PC-9 (cell line): Measurements from ENCODE around the gene ACSM2B. TPM values are rescaled to one million over a fixed set of nuclear protein-coding genes. Genes with fewer than 3 reads are reported as not detected.

Source experiments
- BruUV-seq: library from RNA; stranded (reverse); fragments of 400-500 nt; replicated peaks from 2 replicates; lab custom pipeline; 2021; lab: Mats Ljungman, UMichigan
- CTCF ChIA-PET: fragments of 300-600 bp; sonication (Branson Sonifier 250); formaldehyde crosslinking; loops from one replicate; lab custom pipeline; 2022; ENCODE audit warnings: antibody characterized with exemption; lab: Charles Lee
- POLR2A ChIA-PET: fragments of 300-600 bp; sonication (Branson Sonifier 250); formaldehyde crosslinking; loops from one replicate; lab custom pipeline; 2022; ENCODE audit warnings: antibody characterized with exemption; ENCODE audit not compliant: unreplicated experiment; lab: Charles Lee
- DNase-seq, 2 experiments: peaks; one replicate each; pipeline versions ENCODE4 v3.0.0 to v3.0.0-alpha.2; 2015 to 2022; ENCODE audit warnings: mixed read lengths in 1 of 2
- H2AFZ ChIP-seq: fragments of 200-600 bp; sonication (generic); 2 replicates; pipeline ENCODE4 v1.8.1; 2017; ENCODE audit warnings: antibody characterized with exemption
- H3F3A ChIP-seq: fragments of 200-600 bp; sonication (generic); 2 replicates; pipeline ENCODE4 v1.8.1; 2017; ENCODE audit warnings: antibody characterized with exemption, mild to moderate bottlenecking, low read depth; ENCODE audit not compliant: insufficient read depth
- H3K27ac ChIP-seq: fragments of 200-600 bp; sonication (generic); 2 replicates; pipeline ENCODE4 v1.6.1; 2016; ENCODE audit warnings: mixed run types
- H3K27me3 ChIP-seq: fragments of 200-600 bp; sonication (generic); 2 replicates; pipeline ENCODE4 v1.6.1; 2016; ENCODE audit warnings: low read depth, mixed run types; ENCODE audit not compliant: insufficient read depth
- H3K36me3 ChIP-seq: fragments of 200-600 bp; sonication (generic); 2 replicates; pipeline ENCODE4 v1.6.1; 2016; ENCODE audit warnings: low read depth, mixed run types
- H3K4me1 ChIP-seq: fragments of 200-600 bp; sonication (generic); replicated peaks from 2 replicates; pipeline ENCODE4 v1.6.1; 2016; ENCODE audit warnings: mixed run types; ENCODE audit not compliant: insufficient read depth
- H3K4me2 ChIP-seq: fragments of 200-600 bp; sonication (generic); 2 replicates; pipeline ENCODE4 v1.6.1; 2017; ENCODE audit warnings: mixed run types
- H3K4me3 ChIP-seq: fragments of 200-600 bp; sonication (generic); 2 replicates; pipeline ENCODE4 v1.6.1; 2016; ENCODE audit warnings: mixed run types
- H3K79me2 ChIP-seq: fragments of 200-600 bp; sonication (generic); 2 replicates; pipeline ENCODE4 v1.6.1; 2017; ENCODE audit warnings: low read depth, mixed run types
- H3K9me2 ChIP-seq: fragments of 200-600 bp; sonication (generic); 2 replicates; pipeline ENCODE4 v1.8.1; 2017; ENCODE audit warnings: mild to moderate bottlenecking; ENCODE audit not compliant: insufficient read depth
- H3K9me3 ChIP-seq: fragments of 200-600 bp; sonication (generic); 2 replicates; pipeline ENCODE4 v1.8.1; 2016; ENCODE audit warnings: low read depth; ENCODE audit not compliant: insufficient read depth
- H4K20me1 ChIP-seq: fragments of 200-600 bp; sonication (generic); 2 replicates; pipeline ENCODE4 v1.8.1; 2017; ENCODE audit not compliant: insufficient read depth
- EZH2 ChIP-seq: fragments of 200-600 bp; sonication (generic); IDR thresholded peaks from 2 replicates; pipeline ENCODE4 v1.8.0; 2017; ENCODE audit warnings: antibody characterized with exemption, low read depth
- intact Hi-C: fragments of 100-400 bp; cut with micrococcal nuclease; formaldehyde crosslinking; loops from one replicate; pipeline ENCODE4 v1.10.0; 2022; ENCODE audit not compliant: unreplicated experiment
- total RNA-seq: library from RNA; stranded (reverse); gene quantifications from 2 replicates; pipeline ENCODE4 v1.2.3, GENCODE V29; 2021
- TF ChIP-seq, protein P1 (sequence below): fragments of 200-600 bp; sonication (generic); conservative IDR thresholded peaks from 2 replicates; pipeline ENCODE4 v1.6.1; 2017; ENCODE audit warnings: mixed run types, antibody characterized with exemption, mild to moderate bottlenecking, moderate library complexity

Gene ACSM2B
- total RNA-seq, 1 experiment from 2014 or later = not detected

DNA sequence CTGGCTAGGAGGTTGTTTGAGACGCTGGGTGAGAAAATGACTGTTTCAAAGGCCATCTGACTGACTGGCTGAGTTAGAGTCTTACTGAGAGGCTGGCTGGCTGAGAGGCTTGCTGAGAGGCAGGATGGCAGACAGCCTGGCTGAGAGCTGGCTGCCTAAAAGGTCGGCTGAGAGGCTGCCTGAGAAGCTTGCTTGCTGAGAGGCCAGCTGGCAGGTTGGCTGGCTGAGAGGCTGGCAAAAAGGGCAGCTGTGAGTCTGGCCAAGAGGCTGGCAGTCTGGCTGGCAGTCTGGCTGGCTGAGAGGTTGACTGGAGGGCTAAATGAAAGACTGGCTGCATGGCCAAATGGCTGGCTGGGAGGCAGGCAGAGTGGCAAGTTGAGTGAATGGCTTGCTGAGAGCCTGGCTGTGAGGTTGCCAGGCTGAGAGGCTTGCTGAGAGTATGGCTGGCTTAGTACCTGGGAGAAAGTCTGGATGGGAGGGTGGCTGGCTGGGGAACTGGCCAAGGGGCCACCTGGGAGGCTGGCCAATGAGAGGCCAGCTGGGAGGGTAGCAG is 35.3 kb upstream of the ACSM2B start:
- Histone ChIP-seq H3K9me2 (no peaks in the 10 kb centered on the region), H3K9me3 (no peaks in the 10 kb centered on the region), H3K79me2 (no peaks in the 10 kb centered on the region), H3K36me3 (no peaks in the 10 kb centered on the region), H3K4me3 (no peak overlapping the region), H2AFZ (no peak overlapping the region), H3K27ac (no peak overlapping the region), H3K4me1 (no peaks in the 10 kb centered on the region), H3F3A (no peaks in the 10 kb centered on the region), H4K20me1 (no peaks in the 10 kb centered on the region), H3K27me3 (peaks cover 50% of the 10 kb centered on the region), H3K4me2 (no peak overlapping the region)
- no TSS peak for BruUV-seq
- CTCF ChIA-PET = no interaction called here
- TF ChIP-seq, protein P1, sequence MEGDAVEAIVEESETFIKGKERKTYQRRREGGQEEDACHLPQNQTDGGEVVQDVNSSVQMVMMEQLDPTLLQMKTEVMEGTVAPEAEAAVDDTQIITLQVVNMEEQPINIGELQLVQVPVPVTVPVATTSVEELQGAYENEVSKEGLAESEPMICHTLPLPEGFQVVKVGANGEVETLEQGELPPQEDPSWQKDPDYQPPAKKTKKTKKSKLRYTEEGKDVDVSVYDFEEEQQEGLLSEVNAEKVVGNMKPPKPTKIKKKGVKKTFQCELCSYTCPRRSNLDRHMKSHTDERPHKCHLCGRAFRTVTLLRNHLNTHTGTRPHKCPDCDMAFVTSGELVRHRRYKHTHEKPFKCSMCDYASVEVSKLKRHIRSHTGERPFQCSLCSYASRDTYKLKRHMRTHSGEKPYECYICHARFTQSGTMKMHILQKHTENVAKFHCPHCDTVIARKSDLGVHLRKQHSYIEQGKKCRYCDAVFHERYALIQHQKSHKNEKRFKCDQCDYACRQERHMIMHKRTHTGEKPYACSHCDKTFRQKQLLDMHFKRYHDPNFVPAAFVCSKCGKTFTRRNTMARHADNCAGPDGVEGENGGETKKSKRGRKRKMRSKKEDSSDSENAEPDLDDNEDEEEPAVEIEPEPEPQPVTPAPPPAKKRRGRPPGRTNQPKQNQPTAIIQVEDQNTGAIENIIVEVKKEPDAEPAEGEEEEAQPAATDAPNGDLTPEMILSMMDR = no peak
- TF ChIP-seq EZH2 = no peak
- no peak for DNase-seq
- intact Hi-C loops = no loop called here
- POLR2A ChIA-PET = no interaction called here

DNA sequence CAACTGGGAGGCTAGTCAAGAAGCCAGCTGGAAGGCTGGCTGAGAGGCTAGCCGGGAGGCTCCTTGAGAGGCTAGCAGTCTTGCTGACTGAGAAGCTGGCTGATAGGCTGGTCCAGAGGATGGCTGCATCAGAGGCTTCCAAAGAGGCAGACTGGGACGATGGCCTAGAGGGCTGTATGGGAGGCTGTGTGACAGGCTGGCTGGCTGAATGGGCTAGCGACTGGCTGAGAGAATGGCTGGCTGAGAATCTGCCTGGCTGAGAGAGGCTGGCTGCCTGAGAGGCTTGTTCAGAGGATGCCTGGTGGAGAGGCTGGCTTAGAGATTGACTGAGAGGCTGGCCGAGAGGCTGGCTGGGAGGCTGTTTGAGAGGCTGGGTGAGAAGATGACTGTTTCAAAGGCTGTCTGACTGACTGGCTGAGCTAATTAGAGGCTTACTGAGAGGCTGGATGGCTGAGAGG is 34.8 kb upstream of the ACSM2B start:
- Histone ChIP-seq H3K79me2 (no peaks in the 10 kb centered on the region), H3K4me1 (no peaks in the 10 kb centered on the region), H3K27ac (no peak overlapping the region), H3F3A (no peaks in the 10 kb centered on the region), H2AFZ (no peak overlapping the region), H3K27me3 (peaks cover 50% of the 10 kb centered on the region), H3K9me3 (no peaks in the 10 kb centered on the region), H3K4me2 (no peak overlapping the region), H3K36me3 (no peaks in the 10 kb centered on the region), H3K4me3 (no peak overlapping the region), H4K20me1 (no peaks in the 10 kb centered on the region), H3K9me2 (no peaks in the 10 kb centered on the region)
- POLR2A ChIA-PET = no interaction called here
- CTCF ChIA-PET = no interaction called here
- TF ChIP-seq, protein P1 = no peak
- TF ChIP-seq EZH2 = no peak
- BruUV-seq = no TSS peak
- intact Hi-C loops = no loop called here
- no peak for DNase-seq

DNA sequence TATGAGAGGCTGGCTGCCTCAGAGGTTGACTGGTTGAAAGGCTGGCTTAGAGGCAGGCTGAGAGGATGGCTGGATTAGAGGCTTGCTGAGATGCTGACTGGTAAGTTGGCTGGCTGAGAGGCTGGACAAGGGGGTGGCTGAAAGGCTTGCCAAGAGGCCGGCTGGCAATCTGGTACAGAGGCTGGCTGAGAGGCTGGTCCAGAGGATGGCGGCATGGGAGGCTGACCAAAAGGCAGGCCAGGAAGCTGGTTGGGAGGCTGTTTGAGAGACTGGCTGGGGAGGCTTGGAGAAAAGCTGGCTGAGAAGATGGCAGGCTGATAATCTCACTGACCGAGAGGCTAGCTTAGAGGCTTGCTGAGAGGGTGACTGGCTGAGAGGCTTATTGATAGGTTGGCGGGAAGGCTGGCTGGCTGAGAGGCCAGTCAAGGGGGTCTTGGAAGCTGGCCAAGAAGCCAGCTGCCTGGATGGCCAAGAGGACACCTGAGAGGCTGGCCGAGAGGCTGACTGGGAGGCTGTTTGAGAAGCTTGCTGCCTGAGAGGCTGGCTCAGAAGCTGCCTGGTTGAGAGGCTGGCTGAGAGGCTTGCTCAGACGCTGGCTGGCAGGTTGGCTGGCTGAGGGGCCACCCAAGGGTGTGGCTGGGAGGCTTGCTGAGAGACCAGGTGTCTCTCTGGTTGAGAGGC is 34.2 kb upstream of the ACSM2B start:
- TF ChIP-seq EZH2 = no peak
- TF ChIP-seq, protein P1 = no peak
- BruUV-seq = no TSS peak
- no peaks in the 10 kb centered on the region for H3K79me2 ChIP-seq
- no peak overlapping the region for H3K4me2 ChIP-seq
- H3K4me3 ChIP-seq = no peak overlapping the region
- no peaks in the 10 kb centered on the region for H3K36me3 ChIP-seq
- no peaks in the 10 kb centered on the region for H3K4me1 ChIP-seq
- ChIA-PET CTCF (no interaction called here), POLR2A (no interaction called here)
- no peaks in the 10 kb centered on the region for H3F3A ChIP-seq
- intact Hi-C loops = no loop called here
- no peak overlapping the region for H3K27ac ChIP-seq
- H2AFZ ChIP-seq = no peak overlapping the region
- H3K9me3 ChIP-seq = no peaks in the 10 kb centered on the region
- no peaks in the 10 kb centered on the region for H4K20me1 ChIP-seq
- no peaks in the 10 kb centered on the region for H3K9me2 ChIP-seq
- DNase-seq = no peak
- H3K27me3 ChIP-seq = peaks cover 50% of the 10 kb centered on the region
